ENCODE measurements around the gene MTIF3. TPM values are rescaled to one million over a fixed set of nuclear protein-coding genes. Genes with fewer than 3 reads are reported as not detected.
"Not testable (repeated sequence)": the region's sequence is repeated elsewhere in the genome, so short reads cannot be mapped to it uniquely, and the experiment has no call there.

The MTIF3 gene
- total RNA-seq, 1 donor from 2014 or later: 41.6 TPM

- Mint-ChIP-seq H3K27ac (ENCODE audit: unreplicated experiment) (no peak overlapping the region), H3K4me3 (ENCODE audit: unreplicated experiment) (no peak overlapping the region), H3K36me3 (ENCODE audit: unreplicated experiment) (no peaks in the 10 kb centered on the region), H3K9me3 (ENCODE audit: unreplicated experiment) (no peaks in the 10 kb centered on the region), H3K27me3 (ENCODE audit: unreplicated experiment) (peaks cover 15% of the 10 kb centered on the region), H3K4me1 (ENCODE audit: unreplicated experiment) (peaks cover 12% of the 10 kb centered on the region)
- TF ChIP-seq CTCF (IDR thresholded peaks at IDR 0.05): no peak
- no peak for DNase-seq (ENCODE audit: extremely low spot score, unreplicated experiment)
These were observed 49.2 kb downstream of the MTIF3 start for GRCh38 chr13:27401210-27401609.

GRCh38 chr13:27400405-27400804 is 50.0 kb downstream of the MTIF3 start:
- not testable (repeated sequence) for H3K9me3 Mint-ChIP-seq (ENCODE audit: unreplicated experiment); DNase-seq (ENCODE audit: extremely low spot score, unreplicated experiment); H3K36me3 Mint-ChIP-seq (ENCODE audit: unreplicated experiment); H3K27ac Mint-ChIP-seq (ENCODE audit: unreplicated experiment); H3K4me3 Mint-ChIP-seq (ENCODE audit: unreplicated experiment)
- Mint-ChIP-seq H3K4me1 (ENCODE audit: unreplicated experiment) (peaks cover 12% of the 10 kb centered on the region), H3K27me3 (ENCODE audit: unreplicated experiment) (peaks cover 21% of the 10 kb centered on the region)

GRCh38 chr13:27398360-27398759 is 52.0 kb downstream of the MTIF3 start:
- Mint-ChIP-seq H3K9me3 (ENCODE audit: unreplicated experiment) (no peaks in the 10 kb centered on the region), H3K4me1 (ENCODE audit: unreplicated experiment) (peaks cover 6% of the 10 kb centered on the region), H3K27me3 (ENCODE audit: unreplicated experiment) (peaks cover 35% of the 10 kb centered on the region), H3K4me3 (ENCODE audit: unreplicated experiment) (no peak overlapping the region), H3K36me3 (ENCODE audit: unreplicated experiment) (no peaks in the 10 kb centered on the region), H3K27ac (ENCODE audit: unreplicated experiment) (no peak overlapping the region)
- no peak for TF ChIP-seq CTCF (IDR thresholded peaks at IDR 0.05)
- no peak for DNase-seq (ENCODE audit: extremely low spot score, unreplicated experiment)

GRCh38 chr13:27396252-27396846 is 54.0 kb downstream of the MTIF3 start:
- TF ChIP-seq CTCF (IDR thresholded peaks at IDR 0.05): no peak
- Mint-ChIP-seq H3K27me3 (ENCODE audit: unreplicated experiment) (peaks cover 41% of the 10 kb centered on the region), H3K27ac (ENCODE audit: unreplicated experiment) (no peak overlapping the region), H3K36me3 (ENCODE audit: unreplicated experiment) (no peaks in the 10 kb centered on the region), H3K9me3 (ENCODE audit: unreplicated experiment) (no peaks in the 10 kb centered on the region), H3K4me3 (ENCODE audit: unreplicated experiment) (no peak overlapping the region), H3K4me1 (ENCODE audit: unreplicated experiment) (no peaks in the 10 kb centered on the region)
- DNase-seq (ENCODE audit: extremely low spot score, unreplicated experiment): no peak

GRCh38 chr13:27395007-27395510 is 55.3 kb downstream of the MTIF3 start:
- no peak for DNase-seq (ENCODE audit: extremely low spot score, unreplicated experiment)
- Mint-ChIP-seq H3K9me3 (ENCODE audit: unreplicated experiment) (no peaks in the 10 kb centered on the region), H3K4me1 (ENCODE audit: unreplicated experiment) (no peaks in the 10 kb centered on the region), H3K27ac (ENCODE audit: unreplicated experiment) (no peak overlapping the region), H3K36me3 (ENCODE audit: unreplicated experiment) (no peaks in the 10 kb centered on the region), H3K27me3 (ENCODE audit: unreplicated experiment) (peaks cover 48% of the 10 kb centered on the region), H3K4me3 (ENCODE audit: unreplicated experiment) (no peak overlapping the region)
- TF ChIP-seq CTCF (IDR thresholded peaks at IDR 0.05): no peak

Measured in osteocyte (in vitro differentiated cells).